Ascending aorta (tissue), 2 donors: ENCODE results near the gene CDR2. TPM values are rescaled to one million over a fixed set of nuclear protein-coding genes. Genes with fewer than 3 reads are reported as not detected.

ENCODE experiments used
- DNase-seq, 2 donors: peaks; one replicate each; pipeline ENCODE4 v3.0.0-alpha.2; 2019; ENCODE audit warnings: low spot score in 2 of 2
- H3K27ac ChIP-seq, 2 donors: fragments of 200-600 bp; sonication (generic); one replicate each; pipeline ENCODE4 v1.5.1; 2016 to 2017; ENCODE audit warnings: mild to moderate bottlenecking in 1 of 2
- H3K27me3 ChIP-seq: fragments of 200-600 bp; sonication (generic); one replicate; pipeline ENCODE4 v1.5.1; 2017
- H3K36me3 ChIP-seq, 2 donors: fragments of 200-600 bp; sonication (generic); one replicate each; pipeline ENCODE4 v1.5.1; 2016
- H3K4me1 ChIP-seq, 2 donors: fragments of 200-600 bp; sonication (generic); one replicate each; pipeline ENCODE4 v1.5.1; 2016 to 2017; ENCODE audit warnings: mild to moderate bottlenecking in 1 of 2
- H3K4me3 ChIP-seq, 2 donors: fragments of 200-600 bp; sonication (generic); one replicate each; pipeline ENCODE4 v1.5.1; 2016 to 2017; ENCODE audit warnings: mild to moderate bottlenecking in 1 of 2
- H3K9me3 ChIP-seq, 2 donors: fragments of 200-600 bp; sonication (generic); one replicate each; pipeline ENCODE4 v1.5.1; 2016
- intact Hi-C: fragments of 100-400 bp; cut with DNase I; formaldehyde crosslinking; loops from one replicate; pipeline ENCODE4 v1.15.1; 2023
- total RNA-seq: library from RNA; depleted of rRNA; stranded (reverse); fragments of >200 nt; gene quantifications from one replicate; pipeline ENCODE4 v1.1.0, GENCODE V29; 2016
- TF ChIP-seq, protein P1 (sequence below), 3 experiments: fragments of 200-600 bp in 2 of 3; fragments of 450-650 bp in 1 of 3; sonication (generic) in 2 of 3; IDR thresholded peaks; one replicate each; pipeline ENCODE4 v1.5.1; 2016 to 2019; ENCODE audit warnings: antibody characterized with exemption in 3 of 3, mild to moderate bottlenecking in 1 of 3, moderate library complexity in 1 of 3

CDR2 gene
- total RNA-seq, 1 donor from 2014 or later = 36.3 TPM

DNA sequence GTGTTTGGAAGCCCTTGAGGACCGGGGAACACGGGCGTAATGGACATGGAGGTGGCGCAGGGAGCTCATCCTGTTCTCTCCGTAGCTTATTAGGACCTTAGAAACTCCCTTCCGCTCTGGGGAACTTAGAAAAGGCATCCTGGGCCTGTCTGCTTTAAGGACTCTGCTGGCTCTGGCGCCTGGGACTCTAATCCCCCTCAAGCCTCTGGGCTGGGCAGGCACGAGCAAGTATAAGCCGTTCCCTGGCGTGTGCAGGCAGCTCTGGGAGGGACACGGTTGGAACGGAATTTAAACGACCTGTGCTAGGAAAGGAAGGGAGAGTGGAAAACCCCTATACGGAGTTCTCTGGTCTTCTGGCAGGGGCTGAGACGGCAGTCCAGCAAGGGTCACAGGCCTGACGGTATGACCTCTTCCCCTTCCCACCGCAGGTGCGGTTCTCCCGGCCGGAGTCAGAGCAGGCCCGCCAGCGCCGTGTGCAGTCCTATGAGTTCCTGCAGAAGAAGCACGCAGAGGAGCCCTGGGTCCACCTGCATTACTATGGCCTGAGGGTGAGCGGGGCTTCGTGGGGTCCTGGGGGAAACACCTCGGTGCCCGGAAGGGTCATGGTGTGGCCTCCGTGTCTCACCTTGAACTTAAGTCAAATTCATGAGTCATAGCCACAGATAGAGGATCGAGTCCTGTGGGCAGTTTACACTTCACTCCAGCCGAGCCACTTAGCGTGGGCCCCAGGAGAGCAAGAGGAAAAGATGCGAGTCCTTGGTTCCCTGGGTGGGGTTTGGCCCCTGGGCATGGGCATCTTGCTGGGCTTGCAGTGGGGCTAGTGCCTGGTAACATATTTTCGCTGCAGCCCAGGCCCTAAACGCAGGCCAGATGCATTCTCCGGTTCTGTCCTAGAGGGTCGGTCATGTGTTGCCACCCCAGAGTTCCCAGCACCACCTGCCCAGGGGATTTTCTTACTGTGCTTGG, 59.5 kb downstream of the CDR2 start:
- H3K27ac ChIP-seq = no peak overlapping the region
- intact Hi-C loops = no loop called here
- H3K4me3 ChIP-seq = no peak overlapping the region
- peak in 1 of 2 donors; percentile 42 for DNase-seq
- no peaks in the 10 kb centered on the region for H3K27me3 ChIP-seq
- H3K9me3 ChIP-seq = no peaks in the 10 kb centered on the region
- H3K36me3 ChIP-seq = peaks cover 69 to 92% of the 10 kb centered on the region in 2 donors
- TF ChIP-seq, protein P1, sequence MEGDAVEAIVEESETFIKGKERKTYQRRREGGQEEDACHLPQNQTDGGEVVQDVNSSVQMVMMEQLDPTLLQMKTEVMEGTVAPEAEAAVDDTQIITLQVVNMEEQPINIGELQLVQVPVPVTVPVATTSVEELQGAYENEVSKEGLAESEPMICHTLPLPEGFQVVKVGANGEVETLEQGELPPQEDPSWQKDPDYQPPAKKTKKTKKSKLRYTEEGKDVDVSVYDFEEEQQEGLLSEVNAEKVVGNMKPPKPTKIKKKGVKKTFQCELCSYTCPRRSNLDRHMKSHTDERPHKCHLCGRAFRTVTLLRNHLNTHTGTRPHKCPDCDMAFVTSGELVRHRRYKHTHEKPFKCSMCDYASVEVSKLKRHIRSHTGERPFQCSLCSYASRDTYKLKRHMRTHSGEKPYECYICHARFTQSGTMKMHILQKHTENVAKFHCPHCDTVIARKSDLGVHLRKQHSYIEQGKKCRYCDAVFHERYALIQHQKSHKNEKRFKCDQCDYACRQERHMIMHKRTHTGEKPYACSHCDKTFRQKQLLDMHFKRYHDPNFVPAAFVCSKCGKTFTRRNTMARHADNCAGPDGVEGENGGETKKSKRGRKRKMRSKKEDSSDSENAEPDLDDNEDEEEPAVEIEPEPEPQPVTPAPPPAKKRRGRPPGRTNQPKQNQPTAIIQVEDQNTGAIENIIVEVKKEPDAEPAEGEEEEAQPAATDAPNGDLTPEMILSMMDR (IDR thresholded peaks at IDR 0.05) = no peak
- no peaks in the 10 kb centered on the region for H3K4me1 ChIP-seq

DNA sequence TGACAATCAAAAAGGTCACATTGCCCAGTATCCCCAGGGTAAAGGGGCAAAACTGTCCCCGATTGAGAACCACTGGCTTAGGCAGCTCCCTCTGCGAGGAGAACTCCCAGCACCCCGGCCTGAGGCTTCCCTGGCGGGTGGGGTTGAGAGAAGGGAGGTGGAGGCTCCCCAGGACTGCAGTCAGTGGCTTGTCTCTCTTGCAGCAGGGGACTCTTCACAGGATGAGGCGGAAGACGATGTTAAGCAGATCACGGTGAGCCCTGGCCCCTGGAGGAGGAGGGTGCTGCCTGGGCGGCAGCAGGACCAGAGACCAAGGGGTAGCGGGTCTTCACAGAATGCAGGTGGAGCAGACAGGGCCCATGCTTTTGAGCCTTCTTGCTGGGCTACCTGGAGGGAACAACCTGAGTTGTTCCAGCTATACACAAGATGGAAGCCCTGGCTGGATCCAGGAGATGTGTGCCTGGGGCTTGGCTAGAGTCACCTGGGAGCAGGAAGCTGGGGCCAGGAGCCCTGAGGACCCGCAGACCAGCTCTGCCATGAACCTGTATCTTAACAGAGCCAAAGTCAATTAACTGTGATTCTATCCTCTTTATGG, 60.4 kb downstream of the CDR2 start:
- H3K27me3 ChIP-seq = no peaks in the 10 kb centered on the region
- TF ChIP-seq, protein P1 (IDR thresholded peaks at IDR 0.05) = no peak
- H3K4me3 ChIP-seq = no peak overlapping the region
- intact Hi-C loops = no loop called here
- H3K9me3 ChIP-seq = no peaks in the 10 kb centered on the region
- peaks cover 74 to 93% of the 10 kb centered on the region in 2 donors for H3K36me3 ChIP-seq
- no peaks in the 10 kb centered on the region for H3K4me1 ChIP-seq
- DNase-seq = peak in 1 of 2 donors; percentile 57
- no peak overlapping the region for H3K27ac ChIP-seq

DNA sequence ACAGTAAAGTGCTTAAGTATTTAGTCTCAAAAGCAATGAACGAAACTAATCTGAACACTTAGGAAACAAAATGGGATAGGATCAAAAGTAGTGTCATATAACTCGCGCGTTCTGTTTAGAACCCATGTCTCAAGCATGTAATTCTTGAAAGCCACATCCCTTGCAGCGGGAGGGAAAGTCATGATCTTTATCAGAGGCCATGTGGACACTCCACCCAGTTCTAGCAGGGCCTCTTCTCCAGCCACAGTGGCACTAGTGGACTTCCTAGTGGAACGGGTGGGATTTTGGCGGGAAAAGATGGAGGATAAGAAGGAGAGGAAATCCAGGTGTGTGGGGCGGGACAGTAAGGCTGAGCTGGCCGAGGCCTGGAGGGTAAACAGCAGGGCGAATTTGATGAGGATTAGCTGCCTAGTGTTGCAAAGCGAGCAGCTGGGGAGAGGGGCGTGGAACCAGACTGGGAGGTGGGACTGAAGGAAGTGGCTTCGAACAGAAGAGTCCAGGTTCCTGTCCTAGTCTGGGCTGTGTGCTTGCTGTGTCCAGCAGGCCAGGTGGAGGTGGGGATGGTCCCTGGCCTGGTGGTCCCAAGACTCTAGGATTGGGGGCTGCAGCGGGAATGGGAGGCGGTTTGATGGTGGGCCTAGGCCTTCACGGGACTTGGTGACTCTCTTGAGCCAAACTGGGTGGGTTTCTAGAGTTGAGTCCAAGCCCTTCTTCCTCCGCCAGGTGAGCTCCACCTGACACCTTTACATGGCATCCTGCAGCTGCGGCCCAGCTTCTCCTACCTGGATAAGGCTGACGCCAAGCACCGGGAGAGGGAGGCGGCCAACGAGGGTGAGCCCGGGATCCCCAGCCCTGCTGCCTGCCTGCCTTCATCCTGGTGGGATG, 61.3 kb downstream of the CDR2 start:
- peaks cover 75 to 92% of the 10 kb centered on the region in 2 donors for H3K36me3 ChIP-seq
- intact Hi-C loops = no loop called here
- H3K4me1 ChIP-seq = no peaks in the 10 kb centered on the region
- no peak overlapping the region for H3K27ac ChIP-seq
- no peaks in the 10 kb centered on the region for H3K9me3 ChIP-seq
- TF ChIP-seq, protein P1 (IDR thresholded peaks at IDR 0.05) = no peak
- H3K4me3 ChIP-seq = no peak overlapping the region
- DNase-seq = peak in 1 of 2 donors; percentile 56
- H3K27me3 ChIP-seq = no peaks in the 10 kb centered on the region

DNA sequence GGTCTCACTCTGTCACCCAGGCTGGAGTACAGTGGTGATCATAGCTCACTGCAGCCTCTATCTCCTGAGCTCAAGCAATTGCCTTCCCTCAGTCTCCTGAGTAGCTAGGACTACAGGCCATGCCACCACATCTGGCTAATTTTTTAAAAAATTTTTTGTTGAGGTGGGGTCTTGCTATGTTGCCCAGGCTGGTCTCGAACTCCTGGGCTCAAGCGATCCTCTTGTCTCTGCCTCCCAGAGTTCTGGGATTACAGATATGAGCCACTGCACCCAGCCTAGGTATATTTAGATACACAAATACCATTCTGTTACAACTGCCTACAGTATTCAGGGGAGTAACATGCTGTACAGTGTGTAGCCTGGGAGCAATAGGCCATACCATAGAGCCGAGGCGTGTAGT, 62.9 kb downstream of the CDR2 start:
- no peak for DNase-seq
- Histone ChIP-seq H3K27ac (no peak overlapping the region), H3K9me3 (no peaks in the 10 kb centered on the region), H3K36me3 (peaks cover 74 to 92% of the 10 kb centered on the region in 2 donors), H3K4me3 (no peak overlapping the region), H3K27me3 (no peaks in the 10 kb centered on the region), H3K4me1 (no peaks in the 10 kb centered on the region)
- TF ChIP-seq, protein P1 (IDR thresholded peaks at IDR 0.05) = no peak
- intact Hi-C loops = no loop called here

DNA sequence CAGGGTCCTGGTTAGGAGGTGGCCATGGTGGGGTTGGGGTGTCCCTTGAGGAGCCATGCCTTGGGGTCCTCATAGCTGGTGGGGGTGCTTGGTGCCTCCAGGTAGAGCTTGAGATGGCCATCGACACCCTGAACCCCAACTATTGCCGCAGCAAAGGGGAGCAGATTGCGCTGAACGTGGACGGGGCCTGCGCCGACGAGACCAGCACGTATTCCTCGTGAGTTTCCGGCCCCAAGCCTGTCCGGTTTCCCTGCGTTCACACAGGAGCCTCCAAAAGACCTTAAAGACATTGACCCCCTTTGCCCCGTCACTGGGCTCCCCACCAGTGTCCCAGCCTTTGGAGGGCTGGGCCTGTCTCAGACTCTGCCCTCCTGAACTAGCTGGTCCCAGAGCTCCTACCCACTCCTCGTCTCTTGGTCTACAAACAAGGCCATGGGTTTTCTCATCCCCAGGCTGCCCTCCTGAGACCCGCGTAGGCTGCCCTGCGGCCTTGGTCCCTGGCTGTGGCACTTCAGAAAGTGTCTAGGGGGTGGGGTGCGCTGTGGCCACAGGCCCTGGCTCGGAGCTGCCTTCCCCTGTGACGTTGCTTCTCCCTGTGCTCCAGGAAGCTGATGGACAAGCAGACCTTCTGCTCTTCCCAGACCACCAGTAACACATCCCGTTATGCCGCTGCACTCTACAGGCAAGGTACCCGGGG, 65.4 kb downstream of the CDR2 start:
- intact Hi-C loops = no loop called here
- no peaks in the 10 kb centered on the region for H3K9me3 ChIP-seq
- no peaks in the 10 kb centered on the region for H3K27me3 ChIP-seq
- no peak for DNase-seq
- H3K4me3 ChIP-seq = no peak overlapping the region
- H3K27ac ChIP-seq = no peak overlapping the region
- TF ChIP-seq, protein P1 (IDR thresholded peaks at IDR 0.05) = no peak
- no peaks in the 10 kb centered on the region for H3K4me1 ChIP-seq
- peaks cover 63 to 89% of the 10 kb centered on the region in 2 donors for H3K36me3 ChIP-seq
